Ovary (tissue), 3 donors: ENCODE data around the gene CCDC12.

Experiments
- CTCF ChIP-seq, 3 donors: fragments of 450-650 bp in 2 of 3; fragments of 200-600 bp in 1 of 3; IDR thresholded peaks; one replicate each; pipeline versions ENCODE4 v1.5.1 to v1.8.0; 2016 to 2022; ENCODE audit warnings: antibody characterized with exemption in 3 of 3, mild to moderate bottlenecking in 1 of 3
- EP300 ChIP-seq: sonication (generic); formaldehyde crosslinking; IDR thresholded peaks from one replicate; pipeline ENCODE4 v1.6.1; 2017; ENCODE audit warnings: antibody characterized with exemption
- donor health status: DM: no; HTN: no; CAD: no.

GRCh38 chr3:46902188-46902631 is 74.3 kb downstream of the CCDC12 start:
- TF ChIP-seq CTCF (IDR thresholded peaks at IDR 0.05) (no peak), EP300 (no peak)
